K562 (cell line): ENCODE results near the gene RAB3GAP2. TPM values are rescaled to one million over a fixed set of nuclear protein-coding genes. Genes with fewer than 3 reads are reported as not detected.

ENCODE experiments used
- CBFA2T2 ChIP-seq: fragments of 450-650 bp; conservative IDR thresholded peaks from 2 replicates; pipeline ENCODE4 v1.6.1; 2017; ENCODE audit warnings: mild to moderate bottlenecking
- DMBX1 ChIP-seq: fragments of 250-450 bp; sonication (Bioruptor Pico); IDR thresholded peaks from 2 replicates; pipeline ENCODE4 v1.8.0; 2022; ENCODE audit warnings: inconsistent platforms, mild to moderate bottlenecking, moderate library complexity, borderline replicate concordance
- FOXM1 ChIP-seq, 2 experiments: fragments of 450-650 bp in 1 of 2; sonication (generic) in 1 of 2; formaldehyde crosslinking in 1 of 2; IDR thresholded peaks; 2 replicates each; pipeline versions ENCODE4 v1.6.1 to v1.9.0; 2017 to 2022; ENCODE audit warnings: low read depth in 2 of 2, mild to moderate bottlenecking in 2 of 2, missing genetic modification reagents in 1 of 2, moderate library complexity in 1 of 2
- POLR2B ChIP-seq: fragments of 450-650 bp; IDR thresholded peaks from 2 replicates; pipeline ENCODE4 v1.6.1; 2018; ENCODE audit warnings: low read depth; ENCODE audit not compliant: partially characterized antibody
- ZNF780A ChIP-seq: fragments of 250-450 bp; sonication (Bioruptor Pico); IDR thresholded peaks from 2 replicates; pipeline ENCODE4 v1.5.0; 2021; ENCODE audit warnings: mild to moderate bottlenecking
- polyA plus RNA-seq, 8 experiments: library from polyadenylated mRNA; depleted of rRNA in 4 of 8; stranded (reverse) in 5 of 8; unstranded in 3 of 8; fragments of >200 nt; fragmentation: Nextera tagmentation in 2 of 8; fragmentation: Illumina TruSeq in 1 of 8; extraction: Ambion mirVana in 2 of 8; extraction: Trizol in 1 of 8; gene quantifications; 2 replicates each; pipeline versions ENCODE4 v1.2.1 to v1.2.3, GENCODE V29; 2011 to 2014; ENCODE audit warnings: inconsistent platforms in 1 of 8, missing spikeins in 1 of 8
- total RNA-seq, 7 experiments: library from RNA; depleted of rRNA in 6 of 7; stranded (reverse); fragments of >200 nt in 6 of 7; fragmentation: Illumina TruSeq in 2 of 7; extraction: Trizol in 2 of 7; gene quantifications; 2 replicates each; pipeline versions ENCODE4 v1.2.1 to v1.2.3, GENCODE V29; 2011 to 2021; ENCODE audit warnings: low replicate concordance in 1 of 7
- TF ChIP-seq, protein P1 (sequence below), 3 experiments: fragments of 200-800 bp in 1 of 3; fragments of 250-450 bp in 1 of 3; fragments of 450-650 bp in 1 of 3; sonication (Bioruptor Pico) in 1 of 3; sonication (Bioruptor generic) in 1 of 3; formaldehyde crosslinking in 1 of 3; IDR thresholded peaks; 2 replicates each; pipeline versions ENCODE4 v1.6.1 to v1.8.0; 2016 to 2022; ENCODE audit warnings: mild to moderate bottlenecking in 2 of 3, missing genetic modification characterization in 2 of 3, missing compliant biosample characterization in 1 of 3, moderate library complexity in 1 of 3
- TF ChIP-seq, protein P2 (sequence below): fragments of 450-650 bp; formaldehyde crosslinking; IDR thresholded peaks from 2 replicates; pipeline ENCODE4 v1.4.0; 2020; ENCODE audit warnings: mild to moderate bottlenecking, mixed read lengths

The RAB3GAP2 gene
- total and polyA plus RNA-seq, 9 of the 15 experiments (the other 6 are each of a cell fraction or from before 2014, with no cell fraction given) = 14.1 to 69.1 (median 32.2) TPM

DNA sequence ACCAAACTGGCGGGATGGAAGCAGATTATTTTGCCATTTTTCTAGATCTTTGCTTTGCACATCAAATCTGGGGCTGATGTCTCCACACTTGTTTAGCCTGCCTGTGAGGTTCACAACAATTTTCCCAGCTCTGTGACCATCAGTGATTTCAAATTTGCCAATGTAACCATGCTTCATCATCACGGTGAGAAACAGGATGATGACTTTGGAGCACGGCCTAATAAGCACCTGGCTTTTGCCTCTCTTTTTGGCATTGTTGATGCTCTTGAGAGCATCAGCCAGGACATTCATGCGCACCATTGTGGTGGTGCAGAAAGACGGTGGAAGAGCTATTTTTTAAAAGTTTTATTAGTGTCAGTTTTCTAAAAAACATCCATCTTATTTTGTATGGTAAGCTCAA lies 128.2 kb downstream of the RAB3GAP2 start (continued):
- TF ChIP-seq, protein P1, sequence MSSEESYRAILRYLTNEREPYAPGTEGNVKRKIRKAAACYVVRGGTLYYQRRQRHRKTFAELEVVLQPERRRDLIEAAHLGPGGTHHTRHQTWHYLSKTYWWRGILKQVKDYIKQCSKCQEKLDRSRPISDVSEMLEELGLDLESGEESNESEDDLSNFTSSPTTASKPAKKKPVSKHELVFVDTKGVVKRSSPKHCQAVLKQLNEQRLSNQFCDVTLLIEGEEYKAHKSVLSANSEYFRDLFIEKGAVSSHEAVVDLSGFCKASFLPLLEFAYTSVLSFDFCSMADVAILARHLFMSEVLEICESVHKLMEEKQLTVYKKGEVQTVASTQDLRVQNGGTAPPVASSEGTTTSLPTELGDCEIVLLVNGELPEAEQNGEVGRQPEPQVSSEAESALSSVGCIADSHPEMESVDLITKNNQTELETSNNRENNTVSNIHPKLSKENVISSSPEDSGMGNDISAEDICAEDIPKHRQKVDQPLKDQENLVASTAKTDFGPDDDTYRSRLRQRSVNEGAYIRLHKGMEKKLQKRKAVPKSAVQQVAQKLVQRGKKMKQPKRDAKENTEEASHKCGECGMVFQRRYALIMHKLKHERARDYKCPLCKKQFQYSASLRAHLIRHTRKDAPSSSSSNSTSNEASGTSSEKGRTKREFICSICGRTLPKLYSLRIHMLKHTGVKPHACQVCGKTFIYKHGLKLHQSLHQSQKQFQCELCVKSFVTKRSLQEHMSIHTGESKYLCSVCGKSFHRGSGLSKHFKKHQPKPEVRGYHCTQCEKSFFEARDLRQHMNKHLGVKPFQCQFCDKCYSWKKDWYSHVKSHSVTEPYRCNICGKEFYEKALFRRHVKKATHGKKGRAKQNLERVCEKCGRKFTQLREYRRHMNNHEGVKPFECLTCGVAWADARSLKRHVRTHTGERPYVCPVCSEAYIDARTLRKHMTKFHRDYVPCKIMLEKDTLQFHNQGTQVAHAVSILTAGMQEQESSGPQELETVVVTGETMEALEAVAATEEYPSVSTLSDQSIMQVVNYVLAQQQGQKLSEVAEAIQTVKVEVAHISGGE (CRISPR knock-in tag; IDR thresholded peaks at IDR 0.05) = no peak
- TF ChIP-seq DMBX1 (no peak), FOXM1 (IDR thresholded peaks at IDR 0.05; ENCODE audit: low read depth) (no peak), FOXM1 (CRISPR knock-in tag; IDR thresholded peaks at IDR 0.05; ENCODE audit: low read depth) (no peak), CBFA2T2 (no peak), ZNF780A (CRISPR knock-in tag) (no peak), POLR2B (no peak)
- TF ChIP-seq, protein P2, sequence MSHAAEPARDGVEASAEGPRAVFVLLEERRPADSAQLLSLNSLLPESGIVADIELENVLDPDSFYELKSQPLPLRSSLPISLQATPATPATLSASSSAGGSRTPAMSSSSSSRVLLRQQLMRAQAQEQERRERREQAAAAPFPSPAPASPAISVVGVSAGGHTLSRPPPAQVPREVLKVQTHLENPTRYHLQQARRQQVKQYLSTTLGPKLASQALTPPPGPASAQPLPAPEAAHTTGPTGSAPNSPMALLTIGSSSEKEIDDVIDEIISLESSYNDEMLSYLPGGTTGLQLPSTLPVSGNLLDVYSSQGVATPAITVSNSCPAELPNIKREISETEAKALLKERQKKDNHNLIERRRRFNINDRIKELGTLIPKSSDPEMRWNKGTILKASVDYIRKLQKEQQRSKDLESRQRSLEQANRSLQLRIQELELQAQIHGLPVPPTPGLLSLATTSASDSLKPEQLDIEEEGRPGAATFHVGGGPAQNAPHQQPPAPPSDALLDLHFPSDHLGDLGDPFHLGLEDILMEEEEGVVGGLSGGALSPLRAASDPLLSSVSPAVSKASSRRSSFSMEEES (CRISPR knock-in tag) = no peak
- TF ChIP-seq, all 486 proteins: peak for 0
